ENCODE results near the gene CNTNAP2.

Gene CNTNAP2

GRCh38 chr7:147912946-147913638 is 1796.5 kb downstream of the CNTNAP2 start:
- Mint-ChIP-seq H3K9me3 (peaks cover 0 to 5% of the 10 kb centered on the region in 2 donors), H3K4me3 (no peak overlapping the region), H3K27ac (no peak overlapping the region), H3K27me3 (no peaks in the 10 kb centered on the region), H3K4me1 (no peaks in the 10 kb centered on the region)
- ATAC-seq (no peak), DNase-seq (no peak)

GRCh38 chr7:147915781-147916180 is 1799.2 kb downstream of the CNTNAP2 start:
- DNase-seq (no peak), ATAC-seq (no peak)
- peaks cover 0 to 5% of the 10 kb centered on the region in 2 donors for H3K9me3 Mint-ChIP-seq
- H3K27ac Mint-ChIP-seq: no peak overlapping the region
- no peaks in the 10 kb centered on the region for H3K27me3 Mint-ChIP-seq
- H3K4me3 Mint-ChIP-seq: no peak overlapping the region
- H3K4me1 Mint-ChIP-seq: no peaks in the 10 kb centered on the region

GRCh38 chr7:147916573-147916972 is 1800.0 kb downstream of the CNTNAP2 start:
- H3K9me3 Mint-ChIP-seq: peaks cover 0 to 5% of the 10 kb centered on the region in 2 donors
- H3K4me3 Mint-ChIP-seq: no peak overlapping the region
- DNase-seq (no peak), ATAC-seq (no peak)
- no peaks in the 10 kb centered on the region for H3K27me3 Mint-ChIP-seq
- no peaks in the 10 kb centered on the region for H3K4me1 Mint-ChIP-seq
- no peak overlapping the region for H3K27ac Mint-ChIP-seq

- no peaks in the 10 kb centered on the region for H3K4me1 Mint-ChIP-seq
- ATAC-seq (no peak), DNase-seq (no peak)
- H3K9me3 Mint-ChIP-seq: peaks cover 4 to 9% of the 10 kb centered on the region in 2 donors
- H3K27ac Mint-ChIP-seq: no peak overlapping the region
- H3K4me3 Mint-ChIP-seq: no peak overlapping the region
- no peaks in the 10 kb centered on the region for H3K27me3 Mint-ChIP-seq
Observed at GRCh38 chr7:147923841-147924240, 1807.2 kb downstream of the CNTNAP2 start.

- ATAC-seq: no peak
- Mint-ChIP-seq H3K9me3 (peaks cover 0 to 18% of the 10 kb centered on the region in 2 donors), H3K4me1 (no peaks in the 10 kb centered on the region), H3K4me3 (no peak overlapping the region), H3K27ac (no peak overlapping the region), H3K27me3 (no peaks in the 10 kb centered on the region)
- DNase-seq: no peak
Observed at GRCh38 chr7:147937428-147937827, 1820.8 kb downstream of the CNTNAP2 start.

- DNase-seq: no peak
- H3K4me1 Mint-ChIP-seq: no peaks in the 10 kb centered on the region
- H3K9me3 Mint-ChIP-seq: peaks cover 0 to 6% of the 10 kb centered on the region in 2 donors
- H3K27ac Mint-ChIP-seq: no peak overlapping the region
- no peak for ATAC-seq
- no peaks in the 10 kb centered on the region for H3K27me3 Mint-ChIP-seq
- no peak overlapping the region for H3K4me3 Mint-ChIP-seq
Observed at GRCh38 chr7:147941381-147941780, 1824.8 kb downstream of the CNTNAP2 start.

GRCh38 chr7:147944321-147944720 is 1827.7 kb downstream of the CNTNAP2 start:
- no peak for DNase-seq
- ATAC-seq: no peak
- Mint-ChIP-seq H3K27ac (no peak overlapping the region), H3K4me3 (no peak overlapping the region), H3K4me1 (no peaks in the 10 kb centered on the region), H3K27me3 (no peaks in the 10 kb centered on the region), H3K9me3 (peaks cover 0 to 6% of the 10 kb centered on the region in 2 donors)

- no peaks in the 10 kb centered on the region for H3K27me3 Mint-ChIP-seq
- peaks cover 0 to 12% of the 10 kb centered on the region in 2 donors for H3K9me3 Mint-ChIP-seq
- no peak overlapping the region for H3K27ac Mint-ChIP-seq
- H3K4me1 Mint-ChIP-seq: no peaks in the 10 kb centered on the region
- no peak for ATAC-seq
- H3K4me3 Mint-ChIP-seq: no peak overlapping the region
- DNase-seq: no peak
Observed at GRCh38 chr7:147952918-147953317, 1836.3 kb downstream of the CNTNAP2 start.

- no peak for ATAC-seq
- no peak for DNase-seq
- no peaks in the 10 kb centered on the region for H3K27me3 Mint-ChIP-seq
- no peaks in the 10 kb centered on the region for H3K9me3 Mint-ChIP-seq
- no peak overlapping the region for H3K27ac Mint-ChIP-seq
- H3K4me3 Mint-ChIP-seq: no peak overlapping the region
- no peaks in the 10 kb centered on the region for H3K4me1 Mint-ChIP-seq
Observed at GRCh38 chr7:147968046-147968610, 1851.5 kb downstream of the CNTNAP2 start.

GRCh38 chr7:147971606-147972110 is 1855.1 kb downstream of the CNTNAP2 start:
- no peak for ATAC-seq
- Mint-ChIP-seq H3K9me3 (no peaks in the 10 kb centered on the region), H3K27me3 (no peaks in the 10 kb centered on the region)

GRCh38 chr7:147978201-147978600 is 1861.6 kb downstream of the CNTNAP2 start:
- ATAC-seq (no peak), DNase-seq (no peak)
- Mint-ChIP-seq H3K27me3 (no peaks in the 10 kb centered on the region), H3K4me3 (no peak overlapping the region), H3K9me3 (no peaks in the 10 kb centered on the region), H3K4me1 (no peaks in the 10 kb centered on the region), H3K27ac (no peak overlapping the region)

More at GRCh38 chr7:147971606-147972110, 1855.1 kb downstream of the CNTNAP2 start:
- Mint-ChIP-seq H3K4me3 (no peak overlapping the region), H3K4me1 (no peaks in the 10 kb centered on the region), H3K27ac (no peak overlapping the region)
- no peak for DNase-seq

GRCh38 chr7:147978651-147979050 is 1862.0 kb downstream of the CNTNAP2 start:
- H3K4me3 Mint-ChIP-seq: no peak overlapping the region
- no peaks in the 10 kb centered on the region for H3K27me3 Mint-ChIP-seq
- H3K4me1 Mint-ChIP-seq: no peaks in the 10 kb centered on the region
- no peaks in the 10 kb centered on the region for H3K9me3 Mint-ChIP-seq
- ATAC-seq (no peak), DNase-seq (no peak)
- no peak overlapping the region for H3K27ac Mint-ChIP-seq

- Mint-ChIP-seq H3K9me3 (peaks cover 5 to 6% of the 10 kb centered on the region in 2 donors), H3K27me3 (no peaks in the 10 kb centered on the region), H3K27ac (no peak overlapping the region), H3K4me1 (no peaks in the 10 kb centered on the region), H3K4me3 (no peak overlapping the region)
- ATAC-seq (peak; percentile 73), DNase-seq (peak in 1 of 2 donors; percentile 17)
Observed at GRCh38 chr7:147980826-147981813, 1864.5 kb downstream of the CNTNAP2 start.

GRCh38 chr7:147982307-147982706 is 1865.7 kb downstream of the CNTNAP2 start:
- Mint-ChIP-seq H3K4me3 (no peak overlapping the region), H3K4me1 (no peaks in the 10 kb centered on the region), H3K27me3 (no peaks in the 10 kb centered on the region), H3K27ac (no peak overlapping the region), H3K9me3 (peaks cover 5 to 6% of the 10 kb centered on the region in 2 donors)
- DNase-seq: no peak
- ATAC-seq: no peak

- H3K4me1 Mint-ChIP-seq: no peaks in the 10 kb centered on the region
- no peaks in the 10 kb centered on the region for H3K27me3 Mint-ChIP-seq
- H3K9me3 Mint-ChIP-seq: peaks cover 5 to 6% of the 10 kb centered on the region in 2 donors
- no peak overlapping the region for H3K27ac Mint-ChIP-seq
- DNase-seq (no peak), ATAC-seq (no peak)
- H3K4me3 Mint-ChIP-seq: no peak overlapping the region
Observed at GRCh38 chr7:147984265-147984664, 1867.7 kb downstream of the CNTNAP2 start.
